Neural progenitor cell (in vitro differentiated cells): ENCODE results near the gene TPCN1.

Source experiments
- EZH2 ChIP-seq: fragments of 200-600 bp; sonication (generic); IDR thresholded peaks from 2 replicates; pipeline ENCODE4 v1.6.1; 2017; ENCODE audit warnings: antibody characterized with exemption, mild to moderate bottlenecking, moderate library complexity
- EZH2phosphoT487 ChIP-seq: fragments of 200-600 bp; sonication (generic); IDR thresholded peaks from 2 replicates; pipeline ENCODE4 v1.6.1; 2017; ENCODE audit warnings: antibody characterized with exemption
- TF ChIP-seq, protein P1 (sequence below): fragments of 200-600 bp; sonication (generic); IDR thresholded peaks from 2 replicates; pipeline ENCODE4 v1.5.1; 2017; ENCODE audit warnings: antibody characterized with exemption, mild to moderate bottlenecking

DNA sequence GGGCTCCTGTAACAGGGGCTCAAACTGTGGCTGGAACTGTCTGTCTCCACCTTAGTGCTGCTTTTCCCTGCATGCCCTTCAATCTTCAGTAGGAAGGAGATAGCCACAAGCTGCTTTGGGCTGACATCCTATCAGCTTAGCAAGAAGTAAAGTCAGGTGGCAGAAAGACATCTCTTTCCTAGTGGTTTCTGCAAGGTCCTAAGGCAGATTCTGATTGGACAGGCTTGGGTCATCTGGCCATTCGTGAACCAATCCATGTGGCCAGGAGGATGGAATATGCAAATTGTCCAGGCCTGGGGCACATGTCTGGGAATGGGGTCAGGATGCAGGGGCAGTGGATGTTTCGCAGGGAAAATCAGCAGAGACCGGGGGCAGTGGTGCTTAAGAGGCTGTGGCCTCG is 30.5 kb upstream of the TPCN1 start:
- TF ChIP-seq, protein P1, sequence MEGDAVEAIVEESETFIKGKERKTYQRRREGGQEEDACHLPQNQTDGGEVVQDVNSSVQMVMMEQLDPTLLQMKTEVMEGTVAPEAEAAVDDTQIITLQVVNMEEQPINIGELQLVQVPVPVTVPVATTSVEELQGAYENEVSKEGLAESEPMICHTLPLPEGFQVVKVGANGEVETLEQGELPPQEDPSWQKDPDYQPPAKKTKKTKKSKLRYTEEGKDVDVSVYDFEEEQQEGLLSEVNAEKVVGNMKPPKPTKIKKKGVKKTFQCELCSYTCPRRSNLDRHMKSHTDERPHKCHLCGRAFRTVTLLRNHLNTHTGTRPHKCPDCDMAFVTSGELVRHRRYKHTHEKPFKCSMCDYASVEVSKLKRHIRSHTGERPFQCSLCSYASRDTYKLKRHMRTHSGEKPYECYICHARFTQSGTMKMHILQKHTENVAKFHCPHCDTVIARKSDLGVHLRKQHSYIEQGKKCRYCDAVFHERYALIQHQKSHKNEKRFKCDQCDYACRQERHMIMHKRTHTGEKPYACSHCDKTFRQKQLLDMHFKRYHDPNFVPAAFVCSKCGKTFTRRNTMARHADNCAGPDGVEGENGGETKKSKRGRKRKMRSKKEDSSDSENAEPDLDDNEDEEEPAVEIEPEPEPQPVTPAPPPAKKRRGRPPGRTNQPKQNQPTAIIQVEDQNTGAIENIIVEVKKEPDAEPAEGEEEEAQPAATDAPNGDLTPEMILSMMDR: no peak
- TF ChIP-seq EZH2phosphoT487: no peak
- TF ChIP-seq EZH2: no peak
